Activated CD8-positive, alpha-beta memory T cell treated with anti-CD3 and anti-CD28 coated beads for 4 hours (primary cell): Measurements from ENCODE around the gene PNPLA3.
"Not testable (repeated sequence)": the region's sequence is repeated elsewhere in the genome, so short reads cannot be mapped to it uniquely, and the experiment has no call there.

Experiments used
- DNase-seq, 2 donors: peaks; one replicate each; pipeline ENCODE4 v3.0.0-alpha.2; 2020; ENCODE audit warnings: low read depth in 2 of 2

The PNPLA3 gene

GRCh38 chr22:43889860-43890253, 33.7 kb upstream of the PNPLA3 start:
- no peak for DNase-seq

DNA sequence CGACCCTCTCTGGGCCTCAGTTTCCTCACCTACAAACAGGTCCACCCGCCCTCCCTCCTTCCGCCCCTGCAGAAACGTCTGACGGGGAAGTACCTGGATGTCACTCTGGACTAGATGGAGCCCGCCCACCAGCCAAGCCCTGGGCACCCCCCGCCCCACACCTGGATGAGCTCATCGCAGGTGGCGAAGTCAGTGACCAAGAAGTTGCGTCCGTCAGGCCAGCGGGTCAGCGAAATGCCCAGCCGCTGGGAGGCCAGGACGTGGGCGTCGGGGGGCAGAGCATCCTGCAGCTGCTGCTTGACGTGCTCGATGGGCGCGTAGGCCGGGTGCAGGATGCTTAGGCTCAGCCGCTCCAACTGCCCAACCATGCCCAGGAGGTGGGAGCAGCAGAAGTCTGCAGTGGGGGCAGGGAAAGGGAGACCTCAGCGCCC, 32.7 kb upstream of the PNPLA3 start:
- DNase-seq, result no peak

DNA sequence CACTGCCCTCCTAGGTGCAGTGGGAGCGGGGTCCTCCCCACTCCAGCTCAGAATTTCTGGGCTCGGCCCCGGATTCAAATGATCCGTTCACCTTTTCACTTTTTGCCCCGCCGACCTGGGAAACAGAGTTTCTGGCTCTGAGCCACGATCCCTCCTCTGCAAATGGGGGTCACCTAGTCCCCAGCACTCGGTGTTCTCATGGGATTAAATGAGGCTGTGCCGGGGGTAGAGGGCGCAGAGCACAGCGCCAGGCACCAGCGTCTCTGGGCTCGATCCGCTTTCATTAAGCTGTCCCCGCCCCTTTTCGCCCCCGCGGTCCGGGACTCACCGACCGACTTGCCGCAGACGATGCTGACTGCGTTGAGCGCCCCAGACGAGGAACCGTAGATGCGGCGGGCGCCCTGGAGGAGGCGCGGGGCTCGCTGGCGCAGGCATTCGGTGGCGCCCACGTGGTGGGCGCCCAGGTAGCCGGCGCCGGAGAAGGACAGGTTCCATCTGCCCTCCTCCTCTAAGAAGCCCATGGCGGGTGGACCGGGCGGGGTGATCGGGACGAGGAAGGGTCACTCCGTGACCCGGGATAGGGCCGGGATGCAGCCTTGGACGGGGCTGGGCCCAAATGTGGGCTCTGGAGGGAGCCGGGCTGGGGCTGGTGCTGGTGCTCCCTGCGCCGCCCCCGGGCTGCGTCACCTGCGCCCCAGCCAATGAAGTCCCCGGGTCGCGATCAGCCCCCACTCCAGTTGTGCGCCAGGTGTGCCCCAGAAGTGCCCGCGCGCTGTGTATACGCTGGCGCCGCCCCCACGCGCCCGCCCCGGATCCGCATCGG, 32.0 kb upstream of the PNPLA3 start, which contains the start of gene PNPLA5:
Gene PNPLA5, minus strand, starts transcription at position 654 of the 823 bp plus-strand sequence. Its CDS starts 133 bp downstream, at position 521.
- no peak for DNase-seq

DNA sequence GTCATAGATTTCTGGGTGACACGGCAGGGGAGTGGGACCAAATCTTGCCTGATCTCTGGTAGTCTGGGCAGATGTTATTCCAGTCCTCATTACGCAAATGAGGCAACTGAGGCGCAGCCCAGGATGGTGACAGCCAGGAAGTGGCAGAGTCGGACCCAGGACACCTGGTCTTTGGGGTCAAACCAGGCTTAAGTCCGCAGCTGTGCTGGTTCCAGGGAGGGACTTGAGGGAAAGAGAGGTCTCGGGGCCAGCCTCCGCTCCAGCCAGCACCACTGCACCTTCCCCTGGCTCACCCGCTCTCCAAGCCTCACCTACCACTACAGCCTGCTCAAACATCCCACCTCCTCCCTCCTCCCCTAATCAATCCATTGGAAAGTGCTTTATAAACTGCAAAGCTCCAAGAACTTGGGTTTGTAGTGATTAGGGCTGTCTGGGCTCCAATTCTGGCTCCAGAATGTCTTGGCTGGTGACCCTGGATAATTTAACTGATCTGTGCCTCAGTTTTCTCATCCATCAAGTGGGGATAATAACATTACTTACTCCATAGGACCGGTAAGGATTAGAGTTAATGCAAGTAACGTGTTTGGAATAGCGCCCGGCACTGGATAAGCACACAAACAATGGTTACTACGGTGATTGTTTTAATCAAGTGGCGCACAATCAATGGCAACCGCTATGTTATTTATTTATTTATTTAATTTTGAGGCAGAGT, 31.3 kb upstream of the PNPLA3 start:
- DNase-seq, result no peak

DNA sequence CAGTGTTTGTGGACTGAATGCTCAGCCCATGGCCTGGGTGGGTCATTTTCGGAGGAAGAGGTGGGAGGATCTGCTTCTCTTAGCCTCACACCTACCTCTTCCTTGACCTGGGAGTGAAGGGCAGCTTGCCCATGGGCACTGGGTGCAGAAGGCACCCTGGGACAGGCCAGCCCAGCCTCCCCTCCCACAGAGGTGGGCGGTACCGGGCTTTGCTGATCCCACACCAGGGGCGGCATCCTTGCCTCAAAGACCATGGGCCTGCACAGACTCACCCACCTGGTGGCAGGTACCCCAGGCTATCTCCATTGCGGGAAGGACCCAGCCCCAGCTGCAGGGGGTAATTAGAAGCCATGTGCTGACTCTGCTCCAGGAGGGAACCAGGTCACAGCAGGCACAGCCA, 30.3 kb upstream of the PNPLA3 start:
- DNase-seq, result no peak

- DNase-seq, result no peak
Observed at GRCh38 chr22:43894122-43894521, 29.5 kb upstream of the PNPLA3 start.

DNA sequence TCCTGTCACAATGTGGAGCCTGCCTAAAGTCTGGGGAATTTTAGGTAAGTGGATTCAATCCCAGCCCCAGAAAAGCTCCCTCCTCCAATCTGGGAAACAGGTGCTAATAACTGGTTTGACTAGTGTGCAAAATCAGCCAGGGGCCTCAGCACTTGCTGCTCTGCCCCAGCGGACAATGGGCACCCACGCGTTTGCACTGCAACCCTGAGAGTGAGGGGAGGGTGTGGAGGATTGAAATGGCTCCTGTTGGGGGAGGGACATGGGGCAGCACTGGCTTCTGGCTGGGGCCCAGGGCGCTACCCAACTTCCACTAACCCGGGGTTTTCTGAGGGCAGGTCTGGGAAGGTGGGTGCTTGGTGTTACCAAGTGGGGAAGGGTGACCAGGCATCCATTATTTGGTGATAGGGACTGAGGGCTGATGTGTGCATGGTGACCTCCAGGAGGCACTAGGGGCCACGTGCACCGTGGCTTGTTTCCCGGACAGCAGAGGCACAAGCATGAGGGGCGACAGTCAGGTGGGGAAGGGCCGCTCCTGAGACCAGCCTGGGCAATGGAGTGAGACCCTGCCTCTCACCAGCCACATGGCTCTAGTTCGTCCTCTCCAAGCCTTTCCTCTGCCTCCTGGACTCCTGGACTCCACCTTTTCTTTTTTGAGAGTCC, 27.5 kb upstream of the PNPLA3 start:
- no peak for DNase-seq

- DNase-seq, result no peak
Observed at GRCh38 chr22:43897751-43898261, 25.8 kb upstream of the PNPLA3 start.

DNA sequence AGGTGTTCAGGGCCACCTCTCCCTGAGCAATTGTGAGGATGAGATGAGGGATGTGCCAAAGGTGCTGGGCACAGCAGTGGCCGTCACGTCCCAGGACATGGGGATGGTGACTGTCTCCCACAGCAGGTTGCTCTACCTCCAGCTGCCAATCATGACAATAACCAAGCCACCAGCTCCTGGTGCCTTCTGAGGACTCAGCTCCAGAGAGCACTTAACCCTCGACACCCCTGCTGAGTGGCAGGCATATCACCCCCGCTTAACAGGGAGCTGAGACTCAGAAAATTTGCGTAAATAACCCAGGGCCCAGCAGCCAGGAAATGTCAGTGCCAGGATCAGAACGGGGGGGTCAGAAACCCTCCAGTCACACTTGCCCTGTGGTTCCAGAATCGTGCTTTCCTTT, 23.4 kb upstream of the PNPLA3 start:
- DNase-seq, result no peak

DNA sequence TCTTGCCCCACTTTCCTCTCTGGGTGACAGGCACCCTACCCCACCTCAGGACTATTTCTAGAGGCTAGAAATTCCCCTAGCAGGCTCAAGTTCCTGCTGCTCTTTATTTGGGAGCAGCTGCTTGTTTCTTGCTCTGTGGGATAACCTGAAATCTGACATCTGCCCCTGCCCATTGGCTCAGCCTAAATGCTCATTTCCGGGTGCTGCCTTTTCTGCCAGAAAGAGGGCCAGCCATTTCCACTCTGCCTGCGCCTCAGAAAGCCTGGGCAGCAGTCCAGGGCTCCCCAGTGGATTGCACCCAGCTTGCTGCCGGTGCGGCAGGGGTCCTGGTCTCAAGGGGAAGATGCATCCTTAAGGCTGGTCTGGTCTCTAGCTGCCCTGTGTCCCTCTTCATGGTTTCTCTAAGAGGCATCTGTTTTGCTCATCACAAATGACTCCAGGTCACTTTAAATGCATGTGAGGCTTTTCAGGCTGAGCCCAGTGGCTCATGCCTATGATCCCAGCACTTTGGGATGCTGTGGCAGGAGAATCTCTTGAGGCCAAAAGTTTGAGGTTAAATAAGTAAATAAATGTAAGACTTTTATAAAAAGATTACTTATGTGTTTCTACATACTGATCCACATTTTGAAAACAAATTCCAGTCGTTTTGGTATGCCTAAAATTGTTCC, 21.5 kb upstream of the PNPLA3 start:
- DNase-seq, result no peak

GRCh38 chr22:43903033-43903432, 20.6 kb upstream of the PNPLA3 start:
- DNase-seq, result not testable (repeated sequence)

DNA sequence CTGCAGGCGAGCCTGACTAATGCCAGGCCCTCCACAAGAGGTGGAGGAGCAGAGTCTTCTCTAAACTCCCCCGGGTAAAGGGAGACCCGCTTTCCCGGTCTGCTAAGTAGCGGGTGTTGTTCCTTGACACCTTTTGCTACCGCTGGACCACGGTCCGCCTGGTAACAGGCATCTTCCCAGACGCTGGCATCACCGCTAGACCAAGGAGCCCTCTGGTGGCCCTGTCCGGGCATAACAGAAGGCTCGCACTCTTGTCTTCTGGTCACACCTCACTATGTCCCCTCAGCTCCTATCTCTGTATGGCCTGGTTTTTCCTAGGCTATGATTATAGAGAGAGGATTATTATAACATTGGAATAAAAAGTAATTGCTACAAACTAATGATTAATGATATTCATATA, 19.2 kb upstream of the PNPLA3 start:
- not testable (repeated sequence) for DNase-seq

GRCh38 chr22:43905681-43906080, 17.9 kb upstream of the PNPLA3 start:
- no peak for DNase-seq

GRCh38 chr22:43909708-43910107, 13.9 kb upstream of the PNPLA3 start:
- DNase-seq, result no peak

GRCh38 chr22:43910178-43910695, 13.4 kb upstream of the PNPLA3 start:
- no peak for DNase-seq

DNA sequence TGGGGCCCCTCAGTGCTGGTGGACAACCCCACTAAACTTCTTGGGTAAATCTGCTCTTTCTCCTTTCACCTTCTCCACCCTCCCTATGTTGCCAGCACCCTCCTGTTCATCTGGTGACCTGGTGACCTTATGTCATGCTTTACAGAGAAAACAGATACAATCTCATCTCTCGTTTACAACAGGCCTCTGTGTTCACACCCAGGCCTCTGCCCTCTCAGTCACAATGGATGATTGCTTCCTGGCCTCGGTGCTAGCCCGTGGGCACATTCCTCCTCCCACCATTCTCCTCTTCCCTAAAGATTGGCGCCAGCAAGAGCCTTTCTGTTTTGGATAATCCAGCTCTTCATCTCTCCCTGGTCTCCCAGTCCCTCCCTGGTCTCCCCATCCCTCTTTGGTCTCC, 12.3 kb upstream of the PNPLA3 start:
- no peak for DNase-seq

- DNase-seq, result no peak
Observed at GRCh38 chr22:43917521-43917920, 6.1 kb upstream of the PNPLA3 start.

DNA sequence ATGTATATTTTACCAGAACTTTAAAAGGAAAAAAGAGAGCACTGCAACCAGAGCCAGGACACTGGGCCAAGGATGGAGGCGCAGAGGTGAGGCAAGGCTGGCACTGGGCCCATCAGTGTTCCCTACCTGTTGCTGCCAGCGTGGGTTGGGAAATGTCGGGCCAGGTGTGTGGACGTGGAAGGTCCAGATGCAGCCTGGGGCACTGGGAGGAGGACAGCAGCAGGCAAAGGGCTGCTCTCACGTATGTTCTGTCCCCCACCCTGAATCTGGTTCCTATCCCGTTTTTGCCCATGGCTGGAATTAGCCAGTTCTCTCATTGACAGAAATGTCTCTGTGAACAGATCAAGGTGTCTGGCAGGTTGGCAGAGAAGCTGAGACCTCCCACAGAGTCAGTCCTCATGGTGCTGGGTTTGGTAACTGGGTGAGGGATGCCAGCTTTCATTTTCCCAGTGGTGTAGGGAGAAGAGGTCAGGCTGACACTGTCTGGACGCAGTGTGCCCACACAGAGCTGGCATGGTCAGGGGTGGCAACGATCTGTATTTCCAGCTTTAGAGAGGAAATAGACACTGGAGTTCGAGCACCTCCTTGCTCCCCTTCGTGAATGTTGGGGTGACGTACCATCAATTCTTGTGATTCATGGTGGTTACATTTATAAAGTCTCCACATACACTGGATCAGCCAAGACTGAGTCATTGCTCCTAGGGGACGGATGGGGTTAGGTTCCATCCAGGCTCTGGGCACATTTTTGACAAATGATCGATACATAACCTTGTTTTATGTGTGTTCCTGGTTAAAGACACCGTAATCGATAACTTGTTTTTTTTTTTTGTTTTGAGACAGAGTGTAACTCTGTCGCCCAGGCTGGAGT, 4.3 kb upstream of the PNPLA3 start:
- no peak for DNase-seq

DNA sequence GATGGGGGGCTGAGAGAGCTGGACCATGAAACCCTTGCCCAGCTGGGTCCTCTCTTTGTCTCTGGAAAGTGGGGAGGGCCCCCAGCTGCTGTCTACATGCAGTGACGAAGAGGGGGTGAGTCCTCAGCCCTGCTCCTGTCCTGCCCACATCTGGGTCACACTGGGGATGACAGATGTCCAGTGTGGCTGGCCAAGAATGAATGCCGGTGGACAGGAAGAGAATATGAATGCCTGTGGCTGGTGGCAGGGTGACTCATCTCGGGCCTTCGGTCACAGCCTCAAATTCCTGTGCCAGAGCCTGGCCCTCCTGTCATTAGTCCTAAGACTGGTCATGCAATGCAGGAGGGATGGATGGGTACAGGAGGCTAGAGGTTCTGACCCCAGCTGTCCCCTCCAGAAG, 2.2 kb upstream of the PNPLA3 start:
- DNase-seq, result no peak

- no peak for DNase-seq
Observed at GRCh38 chr22:43922123-43922522, 1.5 kb upstream of the PNPLA3 start.

GRCh38 chr22:43923191-43923590, 414 bp upstream of the PNPLA3 start:
- DNase-seq, result no peak
